Measurements from ENCODE around the gene TNS1. TPM values are rescaled to one million over a fixed set of nuclear protein-coding genes. Genes with fewer than 3 reads are reported as not detected.

The TNS1 gene
- total RNA-seq, 1 donor from 2014 or later, result 7.9 TPM

DNA sequence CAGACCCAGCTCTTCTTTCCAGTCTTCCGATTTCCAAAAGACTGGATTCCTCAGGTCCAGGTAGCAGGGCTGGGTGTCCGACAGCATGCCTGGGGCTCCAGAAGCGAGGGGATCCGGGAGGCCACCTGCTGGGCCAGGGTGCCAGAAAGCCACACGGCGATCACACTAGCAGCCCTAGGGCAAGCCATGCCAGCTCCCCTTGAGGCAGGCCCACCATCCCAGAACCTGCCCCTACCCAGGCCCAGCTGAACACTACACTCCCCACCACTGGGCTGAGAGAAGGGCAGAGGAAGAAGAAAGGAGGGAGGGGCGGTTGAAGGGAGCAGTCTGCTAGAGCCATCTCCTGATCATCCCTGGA, 163.1 kb downstream of the TNS1 start:
- TF ChIP-seq, protein P1, sequence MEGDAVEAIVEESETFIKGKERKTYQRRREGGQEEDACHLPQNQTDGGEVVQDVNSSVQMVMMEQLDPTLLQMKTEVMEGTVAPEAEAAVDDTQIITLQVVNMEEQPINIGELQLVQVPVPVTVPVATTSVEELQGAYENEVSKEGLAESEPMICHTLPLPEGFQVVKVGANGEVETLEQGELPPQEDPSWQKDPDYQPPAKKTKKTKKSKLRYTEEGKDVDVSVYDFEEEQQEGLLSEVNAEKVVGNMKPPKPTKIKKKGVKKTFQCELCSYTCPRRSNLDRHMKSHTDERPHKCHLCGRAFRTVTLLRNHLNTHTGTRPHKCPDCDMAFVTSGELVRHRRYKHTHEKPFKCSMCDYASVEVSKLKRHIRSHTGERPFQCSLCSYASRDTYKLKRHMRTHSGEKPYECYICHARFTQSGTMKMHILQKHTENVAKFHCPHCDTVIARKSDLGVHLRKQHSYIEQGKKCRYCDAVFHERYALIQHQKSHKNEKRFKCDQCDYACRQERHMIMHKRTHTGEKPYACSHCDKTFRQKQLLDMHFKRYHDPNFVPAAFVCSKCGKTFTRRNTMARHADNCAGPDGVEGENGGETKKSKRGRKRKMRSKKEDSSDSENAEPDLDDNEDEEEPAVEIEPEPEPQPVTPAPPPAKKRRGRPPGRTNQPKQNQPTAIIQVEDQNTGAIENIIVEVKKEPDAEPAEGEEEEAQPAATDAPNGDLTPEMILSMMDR (IDR thresholded peaks at IDR 0.05; ENCODE audit: unreplicated experiment), result no peak
- Mint-ChIP-seq H3K9me3 (ENCODE audit: low read depth) (no peaks in the 10 kb centered on the region), H3K36me3 (ENCODE audit: insufficient read depth) (no peaks in the 10 kb centered on the region), H3K27me3 (no peaks in the 10 kb centered on the region), H3K4me1 (ENCODE audit: low read depth) (peaks cover 16% of the 10 kb centered on the region), H3K4me3 (ENCODE audit: low read depth) (no peak overlapping the region), H3K27ac (no peak overlapping the region)
- DNase-seq (ENCODE audit: low spot score, unreplicated experiment), result no peak

DNA sequence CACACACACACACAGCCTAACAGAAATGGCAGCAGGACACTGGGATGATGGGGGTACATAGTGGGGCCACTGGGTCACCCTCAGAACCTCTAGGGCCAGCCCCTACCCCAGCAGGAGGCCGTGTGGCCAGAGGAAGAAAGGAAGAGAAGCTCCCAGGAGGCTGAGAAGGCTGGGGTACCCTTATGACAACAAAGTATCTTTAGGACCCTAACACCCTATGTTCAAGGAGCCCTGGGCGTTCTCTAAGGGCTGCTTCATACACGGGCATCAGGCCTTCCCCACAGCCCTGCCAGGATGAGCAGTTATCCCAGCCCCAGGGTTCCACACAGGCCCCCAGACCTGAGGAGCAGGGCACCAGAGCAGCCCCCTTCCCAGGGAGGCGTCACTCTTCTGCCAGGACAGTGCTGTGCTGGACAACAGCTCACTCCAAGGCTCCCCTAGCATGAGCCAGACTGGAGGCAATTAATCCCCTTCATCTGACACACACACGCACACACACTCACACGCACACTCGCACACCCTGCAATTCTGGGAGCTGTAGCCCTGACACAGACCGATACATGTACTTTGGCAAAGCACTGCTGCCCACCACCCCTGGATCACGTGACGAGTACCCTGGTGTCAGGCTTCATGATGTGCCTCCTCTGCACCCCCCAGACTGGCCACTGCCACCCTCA, 163.6 kb downstream of the TNS1 start:
- H3K36me3 Mint-ChIP-seq (ENCODE audit: insufficient read depth), result no peaks in the 10 kb centered on the region
- H3K4me1 Mint-ChIP-seq (ENCODE audit: low read depth), result peaks cover 16% of the 10 kb centered on the region
- TF ChIP-seq, protein P1 (IDR thresholded peaks at IDR 0.05; ENCODE audit: unreplicated experiment), result no peak
- H3K27ac Mint-ChIP-seq, result no peak overlapping the region
- H3K27me3 Mint-ChIP-seq, result no peaks in the 10 kb centered on the region
- no peak for DNase-seq (ENCODE audit: low spot score, unreplicated experiment)
- H3K9me3 Mint-ChIP-seq (ENCODE audit: low read depth), result no peaks in the 10 kb centered on the region
- H3K4me3 Mint-ChIP-seq (ENCODE audit: low read depth), result no peak overlapping the region

DNA sequence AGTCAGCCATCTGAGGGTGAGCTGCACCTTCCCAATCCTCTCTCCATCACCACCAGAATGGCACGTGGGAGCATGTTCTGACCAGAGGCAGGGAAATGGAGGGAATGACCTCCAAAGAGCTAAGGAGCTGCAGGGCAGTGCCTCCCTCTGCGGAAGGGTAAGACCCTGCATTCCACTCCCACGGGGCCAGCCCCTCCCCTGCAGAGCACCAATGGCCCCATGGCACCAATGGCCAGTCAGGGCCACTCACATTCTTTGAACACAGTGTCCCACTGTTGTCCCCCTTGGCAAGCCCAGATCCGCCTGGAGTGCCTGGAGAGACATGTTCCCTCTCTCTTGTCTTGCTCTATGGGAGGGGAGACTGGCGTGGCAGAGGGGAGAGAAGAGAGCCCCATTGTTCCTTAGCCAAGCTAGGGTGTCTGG, 164.4 kb downstream of the TNS1 start:
- H3K9me3 Mint-ChIP-seq (ENCODE audit: low read depth), result no peaks in the 10 kb centered on the region
- H3K4me3 Mint-ChIP-seq (ENCODE audit: low read depth), result no peak overlapping the region
- H3K27me3 Mint-ChIP-seq, result no peaks in the 10 kb centered on the region
- H3K4me1 Mint-ChIP-seq (ENCODE audit: low read depth), result peaks cover 16% of the 10 kb centered on the region
- TF ChIP-seq, protein P1 (IDR thresholded peaks at IDR 0.05; ENCODE audit: unreplicated experiment), result no peak
- no peak overlapping the region for H3K27ac Mint-ChIP-seq
- H3K36me3 Mint-ChIP-seq (ENCODE audit: insufficient read depth), result no peaks in the 10 kb centered on the region
- no peak for DNase-seq (ENCODE audit: low spot score, unreplicated experiment)

DNA sequence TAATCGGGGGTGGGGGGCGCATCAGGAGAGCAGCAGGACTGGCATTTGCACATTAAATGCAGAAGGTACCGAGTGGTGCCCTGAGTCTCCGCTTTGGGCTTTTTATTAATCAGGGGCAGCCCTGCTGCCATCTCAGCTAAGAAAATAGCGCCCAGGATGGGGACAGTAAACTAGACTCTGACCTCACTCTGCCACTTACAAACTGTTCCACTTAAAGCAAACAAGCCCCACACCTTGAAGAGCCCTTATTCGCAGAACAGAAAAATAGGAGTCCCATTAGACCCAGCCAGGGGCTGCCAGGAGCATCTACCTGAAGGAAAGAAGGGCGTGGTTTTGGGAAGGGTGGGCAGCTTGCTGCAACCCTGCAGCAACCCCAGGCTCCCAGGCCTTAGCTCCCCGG, 165.3 kb downstream of the TNS1 start:
- no peak overlapping the region for H3K27ac Mint-ChIP-seq
- H3K4me1 Mint-ChIP-seq (ENCODE audit: low read depth), result peaks cover 16% of the 10 kb centered on the region
- no peaks in the 10 kb centered on the region for H3K9me3 Mint-ChIP-seq (ENCODE audit: low read depth)
- H3K4me3 Mint-ChIP-seq (ENCODE audit: low read depth), result no peak overlapping the region
- TF ChIP-seq, protein P1 (IDR thresholded peaks at IDR 0.05; ENCODE audit: unreplicated experiment), result no peak
- no peak for DNase-seq (ENCODE audit: low spot score, unreplicated experiment)
- H3K27me3 Mint-ChIP-seq, result no peaks in the 10 kb centered on the region
- H3K36me3 Mint-ChIP-seq (ENCODE audit: insufficient read depth), result no peaks in the 10 kb centered on the region

DNA sequence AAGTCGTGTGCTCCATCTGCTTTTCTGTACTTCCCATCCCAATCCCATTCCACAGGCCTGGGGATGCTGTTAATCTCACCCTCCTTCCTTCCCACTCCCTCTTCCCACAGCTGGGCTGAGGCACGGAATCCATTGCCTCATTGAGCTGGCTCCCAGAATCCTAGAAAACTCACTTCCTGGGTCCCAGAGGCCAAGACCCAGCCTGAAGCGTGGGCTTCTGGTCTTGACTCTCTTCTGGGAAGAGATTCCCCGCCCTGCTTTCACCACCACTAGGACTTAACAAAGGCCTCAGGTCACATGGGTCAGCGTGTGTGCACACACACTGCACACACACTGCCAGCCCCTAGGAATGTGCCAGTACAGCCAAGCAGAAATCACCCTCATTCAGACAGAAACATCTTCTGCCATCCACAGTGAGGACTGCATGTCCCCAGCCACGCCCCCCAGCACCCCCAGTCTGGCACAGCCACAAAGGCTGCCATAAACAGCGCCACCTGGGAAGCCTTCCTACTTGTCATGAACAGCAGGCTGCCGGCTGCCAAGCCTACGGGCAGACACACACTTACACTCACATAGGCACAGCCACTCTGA, 165.8 kb downstream of the TNS1 start:
- H3K4me3 Mint-ChIP-seq (ENCODE audit: low read depth), result no peak overlapping the region
- peaks cover 16% of the 10 kb centered on the region for H3K4me1 Mint-ChIP-seq (ENCODE audit: low read depth)
- H3K27ac Mint-ChIP-seq, result peak overlapping the region; percentile 21
- TF ChIP-seq, protein P1 (IDR thresholded peaks at IDR 0.05; ENCODE audit: unreplicated experiment), result peak; percentile 22
- H3K9me3 Mint-ChIP-seq (ENCODE audit: low read depth), result no peaks in the 10 kb centered on the region
- no peaks in the 10 kb centered on the region for H3K36me3 Mint-ChIP-seq (ENCODE audit: insufficient read depth)
- no peaks in the 10 kb centered on the region for H3K27me3 Mint-ChIP-seq
- DNase-seq (ENCODE audit: low spot score, unreplicated experiment), result no peak
